Measurements from ENCODE around the gene GPR39.

DNA sequence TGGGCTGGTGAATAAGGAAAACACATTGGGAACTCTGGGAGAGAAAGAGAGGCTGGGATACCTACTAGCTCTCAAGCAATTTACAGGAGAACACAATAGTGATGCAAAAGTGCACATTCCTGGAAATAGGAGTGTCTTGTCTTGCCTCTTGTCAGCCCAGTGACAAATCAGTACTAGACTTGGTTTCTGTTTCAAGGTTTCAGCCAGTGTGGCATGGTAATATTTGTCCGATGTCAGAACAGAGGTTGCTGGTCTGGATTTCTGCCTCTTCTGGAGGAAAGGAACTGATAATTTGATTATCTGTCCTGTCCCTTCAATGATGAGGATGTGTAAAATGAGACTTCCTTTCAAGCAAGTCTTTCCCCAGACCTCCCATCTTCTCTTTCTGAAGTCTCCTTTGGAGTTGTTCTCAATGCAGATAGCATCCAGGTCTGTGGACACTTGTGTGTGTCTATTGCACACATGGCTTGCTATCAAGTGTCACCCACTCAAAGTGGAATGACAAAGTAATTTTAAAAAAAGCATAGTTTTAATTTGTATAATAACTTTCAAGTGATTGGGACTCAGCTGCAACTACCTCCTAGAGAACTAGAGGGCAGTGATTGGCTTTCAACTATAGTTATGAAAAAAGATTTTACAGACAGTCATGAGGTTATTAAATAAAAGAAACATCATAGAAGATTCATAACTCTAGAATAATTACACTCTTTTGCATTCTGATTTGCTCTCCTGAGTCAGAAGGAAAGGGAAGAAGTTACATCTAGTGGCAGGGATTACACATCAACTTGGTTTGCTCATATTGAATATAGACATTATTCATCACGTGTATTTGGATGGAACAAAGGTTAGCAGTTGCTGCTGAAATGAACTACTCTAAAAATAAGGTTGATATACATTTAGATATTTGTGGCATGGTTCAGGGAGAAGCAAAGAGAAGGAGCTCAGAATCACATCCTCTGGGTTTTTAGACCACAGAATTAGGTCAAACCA, 4.5 kb downstream of the GPR39 start:
- TF ChIP-seq, protein P1, sequence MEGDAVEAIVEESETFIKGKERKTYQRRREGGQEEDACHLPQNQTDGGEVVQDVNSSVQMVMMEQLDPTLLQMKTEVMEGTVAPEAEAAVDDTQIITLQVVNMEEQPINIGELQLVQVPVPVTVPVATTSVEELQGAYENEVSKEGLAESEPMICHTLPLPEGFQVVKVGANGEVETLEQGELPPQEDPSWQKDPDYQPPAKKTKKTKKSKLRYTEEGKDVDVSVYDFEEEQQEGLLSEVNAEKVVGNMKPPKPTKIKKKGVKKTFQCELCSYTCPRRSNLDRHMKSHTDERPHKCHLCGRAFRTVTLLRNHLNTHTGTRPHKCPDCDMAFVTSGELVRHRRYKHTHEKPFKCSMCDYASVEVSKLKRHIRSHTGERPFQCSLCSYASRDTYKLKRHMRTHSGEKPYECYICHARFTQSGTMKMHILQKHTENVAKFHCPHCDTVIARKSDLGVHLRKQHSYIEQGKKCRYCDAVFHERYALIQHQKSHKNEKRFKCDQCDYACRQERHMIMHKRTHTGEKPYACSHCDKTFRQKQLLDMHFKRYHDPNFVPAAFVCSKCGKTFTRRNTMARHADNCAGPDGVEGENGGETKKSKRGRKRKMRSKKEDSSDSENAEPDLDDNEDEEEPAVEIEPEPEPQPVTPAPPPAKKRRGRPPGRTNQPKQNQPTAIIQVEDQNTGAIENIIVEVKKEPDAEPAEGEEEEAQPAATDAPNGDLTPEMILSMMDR (IDR thresholded peaks at IDR 0.05; ENCODE audit: low read length): no peak
- no peak for TF ChIP-seq EZH2 (optimal IDR thresholded peaks at IDR 0.05; ENCODE audit: low read depth, low read length)
